K562 (cell line): ENCODE measurements around the gene RNF181. TPM values are rescaled to one million over a fixed set of nuclear protein-coding genes. Genes with fewer than 3 reads are reported as not detected.
"Not testable (repeated sequence)": the region's sequence is repeated elsewhere in the genome, so short reads cannot be mapped to it uniquely, and the experiment has no call there.

Experiments
- ATAC-seq: fragments of 200-7000 bp; cut with Tn5 transposase; 3 replicates; pipeline ENCODE4 v1.9.1; 2020; ENCODE audit warnings: moderate library complexity
- BruUV-seq: library from RNA; stranded (reverse); fragments of 400-500 nt; replicated peaks from 2 replicates; lab custom pipeline; 2021; lab: Mats Ljungman, UMichigan
- CTCF ChIA-PET: fragments of 300-600 bp; formaldehyde crosslinking; extraction: SDS; loops from one replicate; lab custom pipeline; 2021; ENCODE audit warnings: low intra/inter-chr PET ratio; lab: Yijun Ruan, JAX
- POLR2A ChIA-PET: fragments of 300-600, 350-650 bp; sonication (Branson Sonifier 250); formaldehyde crosslinking; extraction: SDS; loops from one replicate; lab custom pipeline; 2021; ENCODE audit warnings: antibody characterized with exemption, inconsistent platforms; lab: Yijun Ruan, JAX
- DNase-seq, 4 experiments: peaks; one replicate each; pipeline versions ENCODE4 v3.0.0 to v3.0.0-alpha.2; 2011 to 2018; ENCODE audit warnings: low spot score in 3 of 4, mixed read lengths in 3 of 4; ENCODE audit errors: extremely low read depth in 1 of 4
- FAIRE-seq: peaks from 2 replicates; lab custom pipeline; 2011; peaks lifted over from hg19 to GRCh38; lab: Jason Lieb, UNC
- H2AFZ ChIP-seq: 2 replicates; pipeline ENCODE4 v1.6.0; 2011; ENCODE audit warnings: low read depth, low read length, control low read depth, inconsistent platforms
- H3K27ac ChIP-seq: fragments of 200-600 bp; 3 replicates; pipeline ENCODE4 v1.8.0; 2011; ENCODE audit warnings: low read depth, mild to moderate bottlenecking, control low read depth, inconsistent platforms, low read length, moderate library complexity, mixed read lengths; ENCODE audit errors: extremely low read depth
- H3K27me3 ChIP-seq, 2 experiments: fragments of 300-600 bp in 1 of 2; 2 replicates in 1 of 2; 3 replicates in 1 of 2; pipeline versions ENCODE4 v1.6.0 to v1.8.0; 2011; ENCODE audit warnings: inconsistent platforms in 2 of 2, low read length in 2 of 2, mild to moderate bottlenecking in 1 of 2, mixed read lengths in 1 of 2, moderate library complexity in 1 of 2; ENCODE audit not compliant: control insufficient read depth in 2 of 2, insufficient read depth in 2 of 2
- H3K36me3 ChIP-seq: fragments of 300-600 bp; 3 replicates; pipeline ENCODE4 v1.8.0; 2011; ENCODE audit warnings: mild to moderate bottlenecking, low read length, inconsistent platforms; ENCODE audit not compliant: control insufficient read depth, insufficient read depth
- H3K4me1 ChIP-seq, 2 experiments: fragments of 200-600 bp in 1 of 2; replicated peaks in 1 of 2; 2 replicates in 1 of 2; 3 replicates in 1 of 2; pipeline versions ENCODE4 v1.5.1 to v1.8.0; 2011; ENCODE audit warnings: inconsistent platforms in 2 of 2, low read length in 2 of 2, mild to moderate bottlenecking in 1 of 2, mixed read lengths in 1 of 2, moderate library complexity in 1 of 2; ENCODE audit not compliant: control insufficient read depth in 2 of 2, insufficient read depth in 2 of 2
- H3K4me2 ChIP-seq: 2 replicates; pipeline ENCODE4 v1.6.1; 2011; ENCODE audit warnings: low read length, control low read depth, inconsistent platforms, mixed read lengths; ENCODE audit not compliant: insufficient read depth
- H3K4me3 ChIP-seq: fragments of 200-600 bp; sonication (generic), shearing (Covaris generic); 2 replicates; pipeline ENCODE4 v1.5.1; 2016; ENCODE audit warnings: control low read depth, inconsistent platforms
- H3K79me2 ChIP-seq: fragments of 200-600 bp; 3 replicates; pipeline ENCODE4 v1.8.0; 2011; ENCODE audit warnings: low read length, inconsistent platforms; ENCODE audit not compliant: control insufficient read depth, insufficient read depth
- H3K9ac ChIP-seq, 2 experiments: 2 replicates each; pipeline versions ENCODE4 v1.6.0 to v1.6.1; 2011; ENCODE audit warnings: low read depth in 2 of 2, low read length in 2 of 2, control low read depth in 1 of 2, inconsistent platforms in 1 of 2, mild to moderate bottlenecking in 1 of 2, mixed read lengths in 1 of 2; ENCODE audit not compliant: insufficient read depth in 1 of 2
- H3K9me1 ChIP-seq: one replicate; pipeline ENCODE4 v1.6.0; 2011; ENCODE audit warnings: inconsistent platforms, mild to moderate bottlenecking, low read length, moderate library complexity; ENCODE audit not compliant: control insufficient read depth, insufficient read depth
- H3K9me3 ChIP-seq: replicated peaks from 2 replicates; pipeline ENCODE4 v1.5.1; 2011; ENCODE audit warnings: low read depth, low read length, inconsistent platforms; ENCODE audit not compliant: control insufficient read depth, insufficient read depth
- H4K20me1 ChIP-seq: replicated peaks from 2 replicates; pipeline ENCODE4 v1.6.1; 2011; ENCODE audit warnings: low read length, inconsistent platforms, mixed read lengths; ENCODE audit not compliant: control insufficient read depth, insufficient read depth
- DPF2 ChIP-seq: fragments of 450-650 bp; IDR thresholded peaks from 2 replicates; pipeline ENCODE4 v1.6.1; 2016
- HDAC2 ChIP-seq: fragments of 450-650 bp; IDR thresholded peaks from 2 replicates; pipeline ENCODE4 v1.6.1; 2016; ENCODE audit warnings: mild to moderate bottlenecking
- HDAC6 ChIP-seq: IDR thresholded peaks from 2 replicates; pipeline ENCODE4 v1.6.1; 2012; ENCODE audit warnings: low read depth, mild to moderate bottlenecking, control low read depth, inconsistent platforms, low read length, moderate library complexity
- KLF16 ChIP-seq: IDR thresholded peaks from 2 replicates; pipeline ENCODE4 v1.6.1; 2016; ENCODE audit warnings: antibody characterized with exemption
- MEIS2 ChIP-seq: fragments of 450-650 bp; IDR thresholded peaks from 2 replicates; pipeline ENCODE4 v1.6.1; 2014; ENCODE audit warnings: mild to moderate bottlenecking; ENCODE audit not compliant: partially characterized antibody
- NCOA4 ChIP-seq: fragments of 450-650 bp; IDR thresholded peaks from 2 replicates; pipeline ENCODE4 v1.6.1; 2018; ENCODE audit warnings: mild to moderate bottlenecking; ENCODE audit not compliant: partially characterized antibody
- PCBP2 ChIP-seq: fragments of 200-400 bp; formaldehyde crosslinking; IDR thresholded peaks from 2 replicates; pipeline ENCODE4 v1.6.1; 2018; ENCODE audit warnings: low read length, low read depth, mild to moderate bottlenecking, moderate library complexity; ENCODE audit not compliant: poor library complexity, severe bottlenecking
- PHF20 ChIP-seq: fragments of 450-650 bp; IDR thresholded peaks from 2 replicates; pipeline ENCODE4 v1.6.1; 2018; ENCODE audit not compliant: partially characterized antibody
- SMAD1 ChIP-seq: fragments of 150-350 bp; IDR thresholded peaks from 2 replicates; pipeline ENCODE4 v1.6.1; 2014; ENCODE audit warnings: low read length, low read depth; ENCODE audit not compliant: partially characterized antibody
- ZNF12 ChIP-seq: sonication (generic); formaldehyde crosslinking; IDR thresholded peaks from 2 replicates; pipeline ENCODE4 v1.4.0; 2020; ENCODE audit warnings: mild to moderate bottlenecking, missing genetic modification reagents
- WGBS: fragments of 100-300 bp; shearing (Covaris generic); methylation state at CpG from one replicate; pipeline ENCODE4 v1.1.6; 2016; ENCODE audit warnings: low coverage, mixed read lengths; ENCODE audit not compliant: insufficient coverage; ENCODE audit errors: missing lambda C conversion rate; 5-methylcytosine and 5-hydroxymethylcytosine counted together
- in situ Hi-C: fragments of 300-500 bp; cut with MboI; formaldehyde crosslinking; loops from 4 replicates; pipeline ENCODE4 v1.15.0; 2018; ENCODE audit warnings: inconsistent platforms, mixed read lengths
- intact Hi-C: fragments of 100-400 bp; cut with micrococcal nuclease; formaldehyde crosslinking; loops from 2 replicates; pipeline ENCODE4 v1.14.2; 2022
- polyA plus RNA-seq, 8 experiments: library from polyadenylated mRNA; depleted of rRNA in 4 of 8; stranded (reverse) in 5 of 8; unstranded in 3 of 8; fragments of >200 nt; fragmentation: Nextera tagmentation in 2 of 8; fragmentation: Illumina TruSeq in 1 of 8; extraction: Ambion mirVana in 2 of 8; extraction: Trizol in 1 of 8; gene quantifications; 2 replicates each; pipeline versions ENCODE4 v1.2.1 to v1.2.3, GENCODE V29; 2011 to 2014; ENCODE audit warnings: inconsistent platforms in 1 of 8, missing spikeins in 1 of 8
- total RNA-seq, 7 experiments: library from RNA; depleted of rRNA in 6 of 7; stranded (reverse); fragments of >200 nt in 6 of 7; fragmentation: Illumina TruSeq in 2 of 7; extraction: Trizol in 2 of 7; gene quantifications; 2 replicates each; pipeline versions ENCODE4 v1.2.1 to v1.2.3, GENCODE V29; 2011 to 2021; ENCODE audit warnings: low replicate concordance in 1 of 7
- TF ChIP-seq, protein P1 (sequence below): fragments of 450-650 bp; formaldehyde crosslinking; IDR thresholded peaks from 2 replicates; pipeline ENCODE4 v1.4.0; 2022; ENCODE audit warnings: missing genetic modification characterization
- TF ChIP-seq, protein P2 (sequence below), 2 experiments: fragments of 450-650 bp; IDR thresholded peaks; 2 replicates each; pipeline ENCODE4 v1.6.1; 2016
- TF ChIP-seq, protein P3 (sequence below): sonication (generic); formaldehyde crosslinking; IDR thresholded peaks from 2 replicates; pipeline ENCODE4 v1.8.0; 2022; ENCODE audit warnings: missing genetic modification reagents, mild to moderate bottlenecking, borderline replicate concordance

Gene RNF181
- total and polyA plus RNA-seq, 9 of the 15 experiments (the other 6 are each of a cell fraction or from before 2014, with no cell fraction given) = 139 to 492 (median 253) TPM

DNA sequence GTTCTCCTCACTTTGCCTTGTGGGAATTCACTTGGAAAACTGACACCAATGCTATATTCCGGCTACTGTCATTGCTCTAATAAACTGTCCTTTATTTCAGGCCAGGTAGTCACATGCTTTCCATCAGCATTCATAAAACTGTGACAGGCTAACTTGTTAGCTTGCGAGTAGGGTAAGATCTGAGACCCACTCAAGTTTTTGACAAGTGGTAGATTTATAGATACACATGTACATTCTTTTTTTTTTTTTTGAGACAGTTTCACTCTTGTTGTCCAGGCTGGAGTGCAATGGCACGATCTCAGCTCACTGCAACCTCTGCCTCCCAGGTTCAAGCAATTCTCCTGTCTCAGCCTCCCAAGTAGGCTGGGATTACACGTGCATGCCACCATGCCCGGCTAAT lies 22.2 kb downstream of the RNF181 start:
- intact Hi-C loops = loop anchor here (5.0 kb wide), 1 partner anchor 290 kb away; the partner anchor contains the start of gene TGOLN2
- ATAC-seq, in situ Hi-C loops, DNase-seq, H2AFZ ChIP-seq, H4K20me1 ChIP-seq, H3K9me1 ChIP-seq, H3K9me3 ChIP-seq, FAIRE-seq, CTCF ChIA-PET, H3K27me3 ChIP-seq, BruUV-seq: not testable (repeated sequence)
- peaks cover 54% of the 10 kb centered on the region for H3K79me2 ChIP-seq
- H3K9ac ChIP-seq = peak overlapping the region; percentile 39 to 88; a peak in 3 of 4 replicates
- H3K4me3 ChIP-seq = peak overlapping the region; percentile 65; the same call in 1 of the 2 replicates
- H3K36me3 ChIP-seq = peaks cover 53% of the 10 kb centered on the region
- peak overlapping the region; percentile 73 for H3K4me2 ChIP-seq
- peak overlapping the region; percentile 88; the same call in 1 of the 3 replicates for H3K27ac ChIP-seq
- H3K4me1 ChIP-seq = peaks cover 11% of the 10 kb centered on the region in 2 experiments; a peak in 4 of 5 replicates
- peak; percentile 18 for TF ChIP-seq MEIS2
- WGBS = 83% methylated on average over 4 of the region's 5 CpGs
- POLR2A ChIA-PET = interaction anchor here (0.7 to 1.7 kb wide), 5 partner anchors 11 to 601 kb away, joined by 3 to 7 read pairs (median 3); partner anchors contain the start of gene RNF181

DNA sequence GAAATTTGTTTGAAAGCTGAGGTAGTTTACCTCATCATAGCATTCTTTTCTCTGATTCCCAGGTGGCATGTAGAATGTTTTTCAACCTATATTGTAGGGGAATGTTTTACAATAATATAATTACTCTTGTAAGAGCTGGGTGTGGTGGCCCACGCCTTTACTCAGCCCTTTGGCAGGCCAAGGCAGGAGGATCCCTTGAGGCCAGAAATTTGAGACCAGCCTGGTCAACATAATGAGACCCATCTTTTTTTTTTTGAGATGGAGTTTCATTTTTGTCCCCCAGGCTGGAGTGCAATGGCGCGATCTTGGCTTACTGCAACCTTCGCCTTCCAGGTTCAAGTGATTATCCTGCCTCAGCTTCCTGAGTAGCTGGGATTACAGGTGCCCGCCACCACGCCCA lies 24.1 kb downstream of the RNF181 start:
- Histone ChIP-seq H3K4me3 (no peak overlapping the region), H4K20me1 (no peaks in the 10 kb centered on the region; the same call in 1 of the 2 replicates), H3K27ac (no peak overlapping the region), H3K36me3 (peaks cover 70% of the 10 kb centered on the region), H3K79me2 (peaks cover 54% of the 10 kb centered on the region), H3K9me1 (no peaks in the 10 kb centered on the region), H3K9ac (no peak overlapping the region), H3K9me3 (no peaks in the 10 kb centered on the region), H3K27me3 (no peaks in the 10 kb centered on the region), H3K4me1 (peaks cover 10 to 11% of the 10 kb centered on the region in 2 experiments; a peak in 4 of 5 replicates), H3K4me2 (no peak overlapping the region), H2AFZ (no peak overlapping the region)
- ChIA-PET POLR2A (interaction anchor here (1.0 to 2.6 kb wide), 3 partner anchors 8 to 24 kb away, joined by 3 to 8 read pairs (median 7); partner anchors contain the start of gene C2orf68), CTCF (no interaction called here)
- intact Hi-C loops = loop anchor here (5.0 kb wide), 1 partner anchor 292 kb away; the partner anchor contains the start of gene TGOLN2
- DNase-seq (no peak), ATAC-seq (no peak), FAIRE-seq (no peak)
- no TSS peak for BruUV-seq
- in situ Hi-C loops = no loop called here
- 88% methylated on average over 3 of the region's 6 CpGs for WGBS
- TF ChIP-seq, protein P1, sequence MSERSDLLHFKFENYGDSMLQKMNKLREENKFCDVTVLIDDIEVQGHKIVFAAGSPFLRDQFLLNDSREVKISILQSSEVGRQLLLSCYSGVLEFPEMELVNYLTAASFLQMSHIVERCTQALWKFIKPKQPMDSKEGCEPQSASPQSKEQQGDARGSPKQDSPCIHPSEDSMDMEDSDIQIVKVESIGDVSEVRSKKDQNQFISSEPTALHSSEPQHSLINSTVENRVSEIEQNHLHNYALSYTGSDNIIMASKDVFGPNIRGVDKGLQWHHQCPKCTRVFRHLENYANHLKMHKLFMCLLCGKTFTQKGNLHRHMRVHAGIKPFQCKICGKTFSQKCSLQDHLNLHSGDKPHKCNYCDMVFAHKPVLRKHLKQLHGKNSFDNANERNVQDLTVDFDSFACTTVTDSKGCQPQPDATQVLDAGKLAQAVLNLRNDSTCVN = no peak
- TF ChIP-seq HDAC2 (no peak), SMAD1 (no peak), HDAC6 (no peak), KLF16 (no peak), ZNF12 (CRISPR knock-in tag) (no peak), PCBP2 (no peak), DPF2 (no peak), PHF20 (no peak), NCOA4 (no peak)
- TF ChIP-seq, protein P2, sequence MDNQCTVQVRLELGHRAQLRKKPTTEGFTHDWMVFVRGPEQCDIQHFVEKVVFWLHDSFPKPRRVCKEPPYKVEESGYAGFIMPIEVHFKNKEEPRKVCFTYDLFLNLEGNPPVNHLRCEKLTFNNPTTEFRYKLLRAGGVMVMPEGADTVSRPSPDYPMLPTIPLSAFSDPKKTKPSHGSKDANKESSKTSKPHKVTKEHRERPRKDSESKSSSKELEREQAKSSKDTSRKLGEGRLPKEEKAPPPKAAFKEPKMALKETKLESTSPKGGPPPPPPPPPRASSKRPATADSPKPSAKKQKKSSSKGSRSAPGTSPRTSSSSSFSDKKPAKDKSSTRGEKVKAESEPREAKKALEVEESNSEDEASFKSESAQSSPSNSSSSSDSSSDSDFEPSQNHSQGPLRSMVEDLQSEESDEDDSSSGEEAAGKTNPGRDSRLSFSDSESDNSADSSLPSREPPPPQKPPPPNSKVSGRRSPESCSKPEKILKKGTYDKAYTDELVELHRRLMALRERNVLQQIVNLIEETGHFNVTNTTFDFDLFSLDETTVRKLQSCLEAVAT (IDR thresholded peaks at IDR 0.05) = no peak
- TF ChIP-seq, protein P3, sequence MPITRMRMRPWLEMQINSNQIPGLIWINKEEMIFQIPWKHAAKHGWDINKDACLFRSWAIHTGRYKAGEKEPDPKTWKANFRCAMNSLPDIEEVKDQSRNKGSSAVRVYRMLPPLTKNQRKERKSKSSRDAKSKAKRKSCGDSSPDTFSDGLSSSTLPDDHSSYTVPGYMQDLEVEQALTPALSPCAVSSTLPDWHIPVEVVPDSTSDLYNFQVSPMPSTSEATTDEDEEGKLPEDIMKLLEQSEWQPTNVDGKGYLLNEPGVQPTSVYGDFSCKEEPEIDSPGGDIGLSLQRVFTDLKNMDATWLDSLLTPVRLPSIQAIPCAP (CRISPR knock-in tag) = no peak
